Amygdala (tissue), 56 donors: ENCODE data around the gene GIMAP7.
"Not testable (repeated sequence)": the region's sequence is repeated elsewhere in the genome, so short reads cannot be mapped to it uniquely, and the experiment has no call there.

Experiments used
- DNase-seq, 56 donors: peaks; one replicate each; lab custom pipeline; 2025; lab: John Stamatoyannopoulos, UW

Gene GIMAP7

GRCh38 chr7:150514748-150515222, at the start of gene GIMAP7:
TSS of gene GIMAP7 (plus strand) at chr7:150514872. CDS start at chr7:150519975, 5,103 bp downstream.
- DNase-seq: no peak

- no peak for DNase-seq
These were observed 49.7 kb upstream of the GIMAP7 start for GRCh38 chr7:150464962-150465361.

GRCh38 chr7:150465414-150465813, 49.3 kb upstream of the GIMAP7 start:
- no peak for DNase-seq

- no peak for DNase-seq
These were observed 48.2 kb upstream of the GIMAP7 start for GRCh38 chr7:150466477-150466876.

- no peak for DNase-seq
These were observed 46.4 kb upstream of the GIMAP7 start for GRCh38 chr7:150468241-150468640.

- DNase-seq: no peak
These were observed 42.8 kb upstream of the GIMAP7 start for GRCh38 chr7:150471886-150472285.

GRCh38 chr7:150473902-150474301, 40.8 kb upstream of the GIMAP7 start:
- no peak for DNase-seq

- no peak for DNase-seq
These were observed 38.4 kb upstream of the GIMAP7 start for GRCh38 chr7:150476285-150476684.

GRCh38 chr7:150476819-150477631, 37.6 kb upstream of the GIMAP7 start:
- DNase-seq: no peak

- no peak for DNase-seq
These were observed 35.5 kb upstream of the GIMAP7 start for GRCh38 chr7:150479023-150479716.

GRCh38 chr7:150481186-150481920, 33.3 kb upstream of the GIMAP7 start:
- DNase-seq: no peak

GRCh38 chr7:150481922-150482321, 32.8 kb upstream of the GIMAP7 start:
- no peak for DNase-seq

- peak in 1 of 56 donors; percentile 7 for DNase-seq
These were observed 31.2 kb upstream of the GIMAP7 start for GRCh38 chr7:150483514-150483913.

- not testable (repeated sequence) for DNase-seq
These were observed 30.6 kb upstream of the GIMAP7 start for GRCh38 chr7:150484071-150484470.

GRCh38 chr7:150487625-150488024, 27.0 kb upstream of the GIMAP7 start:
- DNase-seq: no peak

GRCh38 chr7:150489782-150490181, 24.9 kb upstream of the GIMAP7 start:
- no peak for DNase-seq

- DNase-seq: not testable (repeated sequence)
These were observed 21.2 kb upstream of the GIMAP7 start for GRCh38 chr7:150493442-150493841.

GRCh38 chr7:150502519-150502918, 12.2 kb upstream of the GIMAP7 start:
- no peak for DNase-seq

- no peak for DNase-seq
These were observed 11.5 kb upstream of the GIMAP7 start for GRCh38 chr7:150503155-150503554.

GRCh38 chr7:150503581-150503980, 11.1 kb upstream of the GIMAP7 start:
- no peak for DNase-seq
